ENCODE data around the gene OXLD1. TPM values are rescaled to one million over a fixed set of nuclear protein-coding genes. Genes with fewer than 3 reads are reported as not detected.

OXLD1 gene
- total RNA-seq, 4 donors from 2014 or later = 15.5 to 32.2 (median 22.2) TPM

GRCh38 chr17:81636505-81637288, 29.7 kb downstream of the OXLD1 start, which contains the start of the genes NPLOC4 and TSPAN10:
Gene NPLOC4 (minus strand): TSS chr17:81637112. CDS start chr17:81636930, 182 bp downstream.
Gene TSPAN10 (plus strand): TSS chr17:81637196. CDS start chr17:81642413, 5,217 bp downstream.
- Histone ChIP-seq H3K9me3 (no peaks in the 10 kb centered on the region), H3K36me3 (no peaks in the 10 kb centered on the region), H3K27me3 (no peaks in the 10 kb centered on the region), H3K27ac (peak within 1 kb of the TSS; percentile 95 to 98 (median 98)), H3K4me1 (peaks cover 23 to 26% of the 10 kb centered on the region in 2 donors), H3K4me3 (peak within 1 kb of the TSS; percentile 72 to 97 (median 94))
- intact Hi-C loops (cut with DNase I; ENCODE audit: low total_unique reads) = loop anchor here (1.0 to 2.0 kb wide), 2 partner anchors 30 to 47 kb away; partner anchors contain the start of genes ARL16, CCDC137 and OXLD1
- in situ Hi-C loops (cut with MboI; ENCODE audit: low sequenced_read_pairs in 4 of 4) = no loop called here
- DNase-seq (peak; percentile 73 to 80), ATAC-seq (peak; percentile 77)
- TF ChIP-seq CTCF (IDR thresholded peaks at IDR 0.05 in 4 of 5, conservative IDR thresholded peaks at IDR 0.05 in 1 of 5) (peak in 2 of 5 experiments; percentile 22 to 25), POLR2A (IDR thresholded peaks at IDR 0.05) (peak; percentile 97 to 99)

GRCh38 chr17:81635973-81636504, 30.4 kb downstream of the OXLD1 start:
- Histone ChIP-seq H3K36me3 (no peaks in the 10 kb centered on the region), H3K9me3 (no peaks in the 10 kb centered on the region), H3K4me3 (peak overlapping the region; percentile 72 to 97 (median 94)), H3K4me1 (peaks cover 24 to 29% of the 10 kb centered on the region in 2 donors), H3K27ac (peak overlapping the region; percentile 95 to 98 (median 98)), H3K27me3 (no peaks in the 10 kb centered on the region)
- TF ChIP-seq POLR2A (IDR thresholded peaks at IDR 0.05) (no peak), CTCF (IDR thresholded peaks at IDR 0.05 in 4 of 5, conservative IDR thresholded peaks at IDR 0.05 in 1 of 5) (no peak)
- intact Hi-C loops (cut with DNase I; ENCODE audit: low total_unique reads) = loop anchor here (2.0 kb wide), 1 partner anchor 31 kb away; the partner anchor contains the start of genes CCDC137 and OXLD1
- DNase-seq (peak in 1 of 2 donors; percentile 50), ATAC-seq (peak; percentile 64 to 69)
- in situ Hi-C loops (cut with MboI; ENCODE audit: low sequenced_read_pairs in 4 of 4) = no loop called here

GRCh38 chr17:81635431-81635830, 31.0 kb downstream of the OXLD1 start:
- no peaks in the 10 kb centered on the region for H3K9me3 ChIP-seq
- in situ Hi-C loops (cut with MboI; ENCODE audit: low sequenced_read_pairs in 4 of 4) (no loop called here), intact Hi-C loops (cut with DNase I; ENCODE audit: low total_unique reads) (no loop called here)
- H3K27me3 ChIP-seq = no peaks in the 10 kb centered on the region
- TF ChIP-seq CTCF (IDR thresholded peaks at IDR 0.05 in 4 of 5, conservative IDR thresholded peaks at IDR 0.05 in 1 of 5) (no peak), POLR2A (IDR thresholded peaks at IDR 0.05) (no peak)
- peak overlapping the region; percentile 72 to 97 (median 94) for H3K4me3 ChIP-seq
- H3K4me1 ChIP-seq = peaks cover 29 to 34% of the 10 kb centered on the region in 2 donors
- DNase-seq (peak; percentile 34 to 70), ATAC-seq (peak; percentile 18 to 33)
- no peaks in the 10 kb centered on the region for H3K36me3 ChIP-seq
- peak overlapping the region; percentile 95 to 98 (median 98) for H3K27ac ChIP-seq

GRCh38 chr17:81631482-81631881, 34.9 kb downstream of the OXLD1 start:
- in situ Hi-C loops (cut with MboI; ENCODE audit: low sequenced_read_pairs in 4 of 4) = no loop called here
- TF ChIP-seq CTCF (IDR thresholded peaks at IDR 0.05 in 4 of 5, conservative IDR thresholded peaks at IDR 0.05 in 1 of 5) = no peak
- TF ChIP-seq POLR2A (IDR thresholded peaks at IDR 0.05) = no peak
- H3K27ac ChIP-seq = peak overlapping the region in 2 of 4 donors; percentile 5 to 29
- no peak overlapping the region for H3K4me3 ChIP-seq
- H3K27me3 ChIP-seq = no peaks in the 10 kb centered on the region
- no peaks in the 10 kb centered on the region for H3K9me3 ChIP-seq
- intact Hi-C loops (cut with DNase I; ENCODE audit: low total_unique reads) = no loop called here
- no peak for DNase-seq
- ATAC-seq = no peak
- H3K36me3 ChIP-seq = peaks cover 0 to 34% of the 10 kb centered on the region in 2 donors
- H3K4me1 ChIP-seq = peaks cover 33 to 38% of the 10 kb centered on the region in 2 donors

All from gastrocnemius medialis (tissue), 4 donors.